Measurements from ENCODE around the gene CLDN10.

The CLDN10 gene

GRCh38 chr13:95615539-95615938, 63.0 kb downstream of the CLDN10 start:
- ChIA-PET POLR2A (no interaction called here), CTCF (interaction anchor here (1.4 kb wide), 1 partner anchor 9 kb away, joined by 3 read pairs; no protein-coding TSS in a partner anchor)
- no peak for DNase-seq (ENCODE audit: extremely low spot score)
- TF ChIP-seq, protein P1, sequence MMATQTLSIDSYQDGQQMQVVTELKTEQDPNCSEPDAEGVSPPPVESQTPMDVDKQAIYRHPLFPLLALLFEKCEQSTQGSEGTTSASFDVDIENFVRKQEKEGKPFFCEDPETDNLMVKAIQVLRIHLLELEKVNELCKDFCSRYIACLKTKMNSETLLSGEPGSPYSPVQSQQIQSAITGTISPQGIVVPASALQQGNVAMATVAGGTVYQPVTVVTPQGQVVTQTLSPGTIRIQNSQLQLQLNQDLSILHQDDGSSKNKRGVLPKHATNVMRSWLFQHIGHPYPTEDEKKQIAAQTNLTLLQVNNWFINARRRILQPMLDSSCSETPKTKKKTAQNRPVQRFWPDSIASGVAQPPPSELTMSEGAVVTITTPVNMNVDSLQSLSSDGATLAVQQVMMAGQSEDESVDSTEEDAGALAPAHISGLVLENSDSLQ (IDR thresholded peaks at IDR 0.05): no peak
- TF ChIP-seq ZNF384 (IDR thresholded peaks at IDR 0.05) (no peak), FOXM1 (IDR thresholded peaks at IDR 0.05; ENCODE audit: borderline replicate concordance) (no peak), CTBP1 (IDR thresholded peaks at IDR 0.05; ENCODE audit: borderline replicate concordance) (no peak), NFRKB (IDR thresholded peaks at IDR 0.05) (no peak), TARDBP (IDR thresholded peaks at IDR 0.05) (no peak), FOXA1 (IDR thresholded peaks at IDR 0.05) (no peak), SP1 (IDR thresholded peaks at IDR 0.05) (no peak), ELF4 (IDR thresholded peaks at IDR 0.05) (no peak), FOXK2 (IDR thresholded peaks at IDR 0.05) (no peak), LEF1 (IDR thresholded peaks at IDR 0.05; ENCODE audit: borderline replicate concordance) (no peak), ARNT (IDR thresholded peaks at IDR 0.05) (no peak)

DNA sequence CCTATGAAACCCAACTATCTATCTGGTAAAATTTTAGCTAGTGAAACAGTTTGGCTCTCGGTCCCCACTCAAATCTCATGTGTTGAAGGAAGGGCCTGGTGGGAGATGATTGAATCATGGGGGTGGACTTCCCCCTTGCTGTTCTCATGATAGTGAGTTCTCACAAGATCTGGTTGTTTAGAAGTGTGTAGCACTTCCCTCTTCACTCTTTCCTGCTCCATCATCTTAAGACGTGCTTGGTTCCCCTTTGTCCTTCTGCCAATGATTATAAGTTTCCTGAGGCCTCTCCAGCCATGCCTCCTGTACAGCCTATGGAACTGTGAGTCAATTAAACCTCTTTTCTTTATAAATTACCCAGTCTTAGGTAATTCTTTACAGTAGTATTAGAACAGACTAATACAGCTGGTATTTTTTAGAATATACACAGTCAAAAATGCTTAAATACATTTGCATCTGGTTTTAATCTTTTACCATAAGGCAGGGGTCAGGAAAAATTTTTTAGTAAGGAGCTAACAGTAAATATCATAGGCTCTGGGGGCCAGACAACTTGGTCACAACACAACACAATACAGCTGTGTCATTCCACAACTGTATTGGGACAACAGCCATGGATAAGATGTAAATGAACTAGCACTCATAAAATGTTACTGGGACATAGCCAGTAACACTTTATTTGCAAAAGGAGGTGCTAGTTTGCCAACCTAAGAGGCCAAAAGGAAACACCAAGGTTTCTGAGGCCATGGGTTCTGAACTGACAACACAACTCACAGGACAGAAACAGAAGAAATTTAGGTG, 67.7 kb downstream of the CLDN10 start:
- TF ChIP-seq FOXM1 (IDR thresholded peaks at IDR 0.05; ENCODE audit: borderline replicate concordance) (no peak), FOXA1 (IDR thresholded peaks at IDR 0.05) (no peak), HDGF (IDR thresholded peaks at IDR 0.05; ENCODE audit: borderline replicate concordance) (no peak)
- TF ChIP-seq, protein P1 (IDR thresholded peaks at IDR 0.05): no peak
- ChIA-PET POLR2A (no interaction called here), CTCF (interaction anchor here (0.6 kb wide), 1 partner anchor 85 kb away, joined by 3 read pairs; no protein-coding TSS in a partner anchor)
- no peak for DNase-seq (ENCODE audit: extremely low spot score)

- TF ChIP-seq LEF1 (IDR thresholded peaks at IDR 0.05; ENCODE audit: borderline replicate concordance): no peak
- no peak for TF ChIP-seq ELF4 (IDR thresholded peaks at IDR 0.05)
- no peak for TF ChIP-seq FOXA1 (IDR thresholded peaks at IDR 0.05)
- no peak for TF ChIP-seq HDGF (IDR thresholded peaks at IDR 0.05; ENCODE audit: borderline replicate concordance)
- TF ChIP-seq SUZ12 (IDR thresholded peaks at IDR 0.05): no peak
- TF ChIP-seq ZNF384 (IDR thresholded peaks at IDR 0.05): no peak
- TF ChIP-seq, protein P1 (IDR thresholded peaks at IDR 0.05): no peak
- no peak for TF ChIP-seq FOXK2 (IDR thresholded peaks at IDR 0.05)
- no peak for TF ChIP-seq FOXM1 (IDR thresholded peaks at IDR 0.05; ENCODE audit: borderline replicate concordance)
- no peak for TF ChIP-seq CTBP1 (IDR thresholded peaks at IDR 0.05; ENCODE audit: borderline replicate concordance)
- TF ChIP-seq NFRKB (IDR thresholded peaks at IDR 0.05): no peak
- TF ChIP-seq TARDBP (IDR thresholded peaks at IDR 0.05): no peak
- no peak for TF ChIP-seq L3MBTL2 (conservative IDR thresholded peaks at IDR 0.05)
- no peak for TF ChIP-seq ARNT (IDR thresholded peaks at IDR 0.05)
- no peak for TF ChIP-seq SP1 (IDR thresholded peaks at IDR 0.05)
- no peak for TF ChIP-seq BHLHE40 (IDR thresholded peaks at IDR 0.05; ENCODE audit: borderline replicate concordance)
- ChIA-PET CTCF (interaction anchor here (0.7 to 0.9 kb wide), 2 partner anchors 37 to 361 kb away, joined by 3 read pairs; no protein-coding TSS in a partner anchor), POLR2A (no interaction called here)
- no peak for DNase-seq (ENCODE audit: extremely low spot score)
These were observed 68.4 kb downstream of the CLDN10 start for GRCh38 chr13:95620825-95621498.

- TF ChIP-seq ZNF384 (IDR thresholded peaks at IDR 0.05) (no peak), HDGF (IDR thresholded peaks at IDR 0.05; ENCODE audit: borderline replicate concordance) (no peak), SP1 (IDR thresholded peaks at IDR 0.05) (no peak), BHLHE40 (IDR thresholded peaks at IDR 0.05; ENCODE audit: borderline replicate concordance) (no peak)
- POLR2A ChIA-PET: no interaction called here
- CTCF ChIA-PET: no interaction called here
These were observed 70.6 kb downstream of the CLDN10 start for GRCh38 chr13:95623141-95623540.

GRCh38 chr13:95624020-95624419, 71.5 kb downstream of the CLDN10 start:
- no peak for TF ChIP-seq SUZ12 (IDR thresholded peaks at IDR 0.05)
- TF ChIP-seq, protein P1 (IDR thresholded peaks at IDR 0.05): peak; percentile 53; the same call in 1 of the 2 replicates
- ChIA-PET CTCF (interaction anchor here (0.6 to 2.2 kb wide), 12 partner anchors 8 to 1337 kb away, joined by 3 to 30 read pairs (median 3); no protein-coding TSS in a partner anchor), POLR2A (interaction anchor here (0.6 to 0.9 kb wide), 2 partner anchors 21 to 22 kb away, joined by 3 to 4 read pairs; partner anchors contain the start of gene DZIP1)
- DNase-seq (ENCODE audit: extremely low spot score): peak; percentile 46

More at GRCh38 chr13:95623141-95623540, 70.6 kb downstream of the CLDN10 start:
- no peak for DNase-seq (ENCODE audit: extremely low spot score)

GRCh38 chr13:95626768-95627167, 74.2 kb downstream of the CLDN10 start:
- ChIA-PET POLR2A (no interaction called here), CTCF (no interaction called here)
- TF ChIP-seq FOXK2 (IDR thresholded peaks at IDR 0.05): no peak
- no peak for TF ChIP-seq FOXA1 (IDR thresholded peaks at IDR 0.05)
- TF ChIP-seq ARNT (IDR thresholded peaks at IDR 0.05): no peak
- TF ChIP-seq L3MBTL2 (conservative IDR thresholded peaks at IDR 0.05): no peak
- TF ChIP-seq BHLHE40 (IDR thresholded peaks at IDR 0.05; ENCODE audit: borderline replicate concordance): no peak
- TF ChIP-seq, protein P1 (IDR thresholded peaks at IDR 0.05): no peak
- no peak for TF ChIP-seq CTBP1 (IDR thresholded peaks at IDR 0.05; ENCODE audit: borderline replicate concordance)
- no peak for TF ChIP-seq LEF1 (IDR thresholded peaks at IDR 0.05; ENCODE audit: borderline replicate concordance)
- no peak for TF ChIP-seq HDGF (IDR thresholded peaks at IDR 0.05; ENCODE audit: borderline replicate concordance)
- TF ChIP-seq NFRKB (IDR thresholded peaks at IDR 0.05): no peak
- no peak for TF ChIP-seq FOXM1 (IDR thresholded peaks at IDR 0.05; ENCODE audit: borderline replicate concordance)
- TF ChIP-seq SP1 (IDR thresholded peaks at IDR 0.05): no peak
- TF ChIP-seq TARDBP (IDR thresholded peaks at IDR 0.05): no peak
- TF ChIP-seq SUZ12 (IDR thresholded peaks at IDR 0.05): no peak
- TF ChIP-seq ELF4 (IDR thresholded peaks at IDR 0.05): no peak
- no peak for TF ChIP-seq ZNF384 (IDR thresholded peaks at IDR 0.05)
- DNase-seq (ENCODE audit: extremely low spot score): no peak

Measured in HEK293T (cell line).